ENCODE measurements around the gene PELI1.

DNA sequence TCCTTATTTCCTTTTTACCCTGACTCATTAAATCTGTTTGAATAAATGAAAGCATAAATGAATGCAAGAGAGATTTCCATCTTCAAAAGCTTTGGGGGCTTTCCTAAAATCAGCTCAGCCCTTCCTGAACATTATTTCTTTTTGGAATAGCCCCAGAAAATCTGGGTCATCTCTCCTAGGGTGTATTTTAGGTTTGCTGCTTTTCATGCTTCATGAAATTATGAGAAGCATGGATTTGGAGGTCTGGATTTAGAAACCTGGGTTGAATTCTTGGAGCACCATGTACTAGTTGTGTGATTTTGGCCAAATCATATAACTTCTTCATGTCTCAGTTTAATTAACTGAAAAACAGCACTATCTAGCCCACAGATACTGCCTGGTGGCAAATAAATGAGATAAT is 24.0 kb upstream of the PELI1 start:
- no peak for TF ChIP-seq CTCF (IDR thresholded peaks at IDR 0.05)
- TF ChIP-seq POLR2A (IDR thresholded peaks at IDR 0.05): no peak

Measured in stomach (tissue), 4 donors.